HK-2 (cell line): ENCODE results near the gene MKRN2OS.
"Not testable (repeated sequence)": the region's sequence is repeated elsewhere in the genome, so short reads cannot be mapped to it uniquely, and the experiment has no call there.

Experiments used
- DNase-seq: peaks from one replicate; pipeline ENCODE4 v3.0.0-alpha.2; 2018; ENCODE audit not compliant: unreplicated experiment

The MKRN2OS gene

DNA sequence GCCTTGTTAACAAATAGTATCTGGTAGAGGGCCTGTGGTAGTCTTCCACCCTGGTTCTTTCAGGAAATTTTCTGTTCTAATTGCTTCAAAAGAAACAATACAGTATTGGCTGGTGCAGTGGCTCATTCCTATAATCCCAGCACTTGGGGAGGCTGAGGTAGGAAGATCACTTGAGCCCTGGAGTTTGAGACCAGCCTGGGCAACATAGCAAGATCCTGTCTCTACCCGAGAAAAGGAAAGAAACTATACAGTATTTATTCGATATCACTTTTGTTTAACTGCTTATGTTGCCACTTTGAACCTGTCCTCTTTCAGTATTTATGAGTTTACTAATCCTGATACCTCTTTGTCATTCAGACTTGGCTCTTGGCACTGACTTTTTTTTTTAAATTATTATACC lies 16.1 kb upstream of the MKRN2OS start:
- DNase-seq, result no peak

- no peak for DNase-seq
These were observed 15.3 kb upstream of the MKRN2OS start for GRCh38 chr3:12560505-12561190.

DNA sequence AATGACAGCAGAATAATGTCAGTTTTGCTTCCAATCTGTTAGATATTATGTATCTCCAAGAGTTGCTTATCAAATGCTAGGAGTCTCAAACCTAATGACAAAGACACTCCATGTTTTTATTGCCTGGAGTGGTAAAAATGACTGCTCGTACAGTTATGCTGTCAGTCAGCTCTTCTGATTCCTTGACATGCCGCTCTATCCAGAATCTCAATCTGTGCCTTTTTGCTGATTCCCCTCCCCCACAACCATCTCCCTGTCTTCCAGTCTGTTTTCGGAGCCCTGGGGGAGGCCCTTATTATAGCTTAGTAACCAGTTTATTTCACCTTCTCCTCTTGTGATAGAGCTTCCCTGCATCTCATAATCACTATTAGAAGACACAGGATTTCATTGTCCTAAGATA lies 14.2 kb upstream of the MKRN2OS start:
- DNase-seq, result no peak

- no peak for DNase-seq
These were observed 13.4 kb upstream of the MKRN2OS start for GRCh38 chr3:12558706-12559105.

- no peak for DNase-seq
These were observed 12.3 kb upstream of the MKRN2OS start for GRCh38 chr3:12557473-12558100.

- peak; percentile 85 for DNase-seq
These were observed 11.6 kb upstream of the MKRN2OS start, which contains the start of gene MKRN2 for GRCh38 chr3:12556690-12557472. Gene MKRN2 (plus strand): TSS chr3:12557087. CDS start chr3:12557151, 64 bp downstream.

GRCh38 chr3:12556314-12556689 lies 11.0 kb upstream of the MKRN2OS start:
- DNase-seq, result no peak

- no peak for DNase-seq
These were observed 8.7 kb upstream of the MKRN2OS start for GRCh38 chr3:12553921-12554391.

DNA sequence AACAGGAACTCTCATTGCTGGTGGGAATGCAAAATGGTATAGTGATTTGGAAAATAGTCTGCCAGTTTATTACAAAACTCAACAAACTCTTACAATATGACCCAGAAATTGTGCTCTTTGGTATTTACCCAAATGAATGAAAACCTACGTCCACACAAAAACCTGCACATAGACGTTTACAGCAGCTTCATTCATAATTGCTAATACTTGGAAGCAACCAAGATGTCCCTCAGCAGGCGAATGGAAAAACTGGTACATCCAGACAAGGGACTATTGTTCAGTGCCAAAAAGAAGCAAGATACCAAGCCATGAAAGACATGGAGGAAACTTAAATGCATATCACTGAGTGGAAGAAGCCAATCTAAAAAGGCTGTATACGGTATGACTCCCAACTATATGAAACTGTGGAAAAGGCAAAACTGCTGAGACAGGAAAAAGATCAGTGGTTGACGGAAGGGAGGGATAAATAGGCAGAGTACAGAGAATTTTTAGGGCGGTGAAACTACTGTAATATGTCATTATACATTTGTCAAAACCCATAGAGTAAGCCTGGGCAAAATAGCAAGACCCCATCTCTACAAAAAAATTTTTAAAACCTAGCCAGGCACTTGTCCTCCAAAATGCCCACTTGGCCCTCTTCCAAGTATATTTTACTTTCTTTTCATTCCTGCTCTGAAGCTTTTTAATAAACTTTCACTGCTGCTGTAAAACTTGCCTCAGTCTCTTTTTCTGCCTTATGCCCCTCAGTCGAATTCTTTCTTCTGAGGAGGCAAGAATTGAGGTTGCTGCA lies 4.9 kb upstream of the MKRN2OS start:
- DNase-seq, result no peak

DNA sequence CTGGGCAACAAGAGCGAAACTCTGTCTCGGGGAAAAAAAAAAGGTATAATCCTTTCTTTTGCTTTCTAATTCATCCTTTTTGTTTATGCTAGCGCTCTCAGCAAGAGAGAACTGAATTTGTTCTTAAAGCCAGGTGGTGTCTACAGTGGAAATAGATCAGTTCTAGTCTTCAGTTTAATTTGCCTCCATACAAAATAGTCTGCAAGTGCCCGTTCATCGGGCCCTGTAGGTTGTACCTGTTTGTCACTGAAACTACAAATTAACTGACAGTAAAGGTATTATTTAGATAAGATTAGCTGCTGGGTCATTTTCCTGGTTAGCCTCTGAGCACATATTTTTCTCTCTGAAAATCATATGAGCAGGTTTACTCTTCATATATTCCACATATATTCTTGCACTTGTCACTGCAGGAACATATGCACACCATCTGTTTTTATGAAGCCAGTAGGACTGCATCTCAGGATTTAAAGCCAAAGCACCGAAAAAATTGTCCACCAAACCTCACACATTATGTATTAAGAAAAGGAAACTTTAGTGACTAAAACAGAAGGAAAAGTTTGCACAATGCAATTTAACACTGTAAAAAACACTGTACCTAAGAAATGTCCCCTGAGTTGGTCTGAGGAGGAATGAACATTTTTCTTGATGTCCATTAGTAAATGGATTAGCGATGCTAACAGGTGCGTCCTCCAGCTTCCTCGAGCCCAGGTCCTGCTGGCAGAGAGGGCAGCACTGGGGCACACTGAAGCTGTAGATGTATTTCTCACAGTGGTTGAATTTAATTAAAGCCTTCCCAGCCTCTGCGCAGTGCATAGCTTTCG lies 437 bp downstream of the MKRN2OS start:
- DNase-seq, result no peak

- DNase-seq, result not testable (repeated sequence)
These were observed 1.8 kb downstream of the MKRN2OS start for GRCh38 chr3:12543497-12543896.

DNA sequence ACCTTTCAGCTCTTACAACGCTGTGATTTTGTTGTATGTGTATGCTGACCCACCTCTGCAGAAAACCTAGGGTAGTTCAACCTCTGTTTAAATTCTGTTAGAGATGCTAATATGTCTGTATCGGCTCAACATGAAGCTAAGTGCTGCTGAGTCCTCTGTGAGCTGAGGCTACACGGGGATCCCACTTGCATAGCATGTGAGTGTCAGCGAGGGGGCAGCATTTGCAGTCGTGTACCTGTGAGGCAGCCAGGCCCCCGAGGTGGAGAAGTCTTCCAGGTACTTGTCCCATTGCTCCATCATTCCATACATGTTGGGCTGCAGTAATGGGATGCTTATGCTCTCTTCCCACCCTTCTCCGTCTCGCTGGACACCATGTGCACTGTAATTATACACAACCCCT lies 3.7 kb downstream of the MKRN2OS start:
- DNase-seq, result no peak

DNA sequence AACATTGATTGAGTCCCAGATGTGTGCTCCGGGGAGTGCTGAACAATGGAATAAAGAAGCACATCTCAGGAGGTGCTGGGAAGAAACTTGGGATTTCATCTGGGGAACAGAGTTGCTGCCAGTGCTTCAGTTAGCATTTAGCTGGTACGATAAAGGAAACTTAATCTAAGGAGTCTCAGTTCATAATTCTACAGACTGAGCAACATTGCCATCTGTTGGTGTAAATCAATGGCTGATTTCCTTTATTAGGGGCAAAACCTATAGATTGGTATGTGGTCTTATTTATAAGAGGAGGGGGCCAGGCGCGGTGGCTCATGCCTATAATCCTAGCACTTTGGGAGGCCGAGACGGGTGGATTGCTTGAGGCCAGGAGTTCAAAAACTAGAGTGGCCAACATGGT lies 8.9 kb downstream of the MKRN2OS start:
- no peak for DNase-seq

DNA sequence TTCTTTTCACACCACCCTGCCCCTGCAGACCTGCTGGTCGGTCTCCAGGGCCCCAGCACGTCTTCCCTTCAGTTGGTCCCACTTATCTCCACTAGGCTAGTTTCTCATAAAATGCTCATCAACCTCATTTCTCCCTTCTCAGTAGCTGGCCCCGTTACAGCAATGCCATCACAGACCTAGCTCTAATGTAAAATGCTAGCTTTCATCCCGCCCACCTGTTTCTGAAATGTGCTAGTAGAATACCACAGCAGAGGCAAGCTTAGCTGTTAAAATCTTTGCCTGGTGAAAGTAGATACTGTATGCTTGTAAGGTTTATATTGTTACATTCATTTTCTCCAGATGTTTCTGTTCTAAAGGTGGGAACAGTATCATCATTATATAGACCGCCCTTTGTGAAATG lies 13.1 kb downstream of the MKRN2OS start:
- DNase-seq, result no peak

- DNase-seq, result no peak
These were observed 17.5 kb downstream of the MKRN2OS start for GRCh38 chr3:12527757-12528143.

DNA sequence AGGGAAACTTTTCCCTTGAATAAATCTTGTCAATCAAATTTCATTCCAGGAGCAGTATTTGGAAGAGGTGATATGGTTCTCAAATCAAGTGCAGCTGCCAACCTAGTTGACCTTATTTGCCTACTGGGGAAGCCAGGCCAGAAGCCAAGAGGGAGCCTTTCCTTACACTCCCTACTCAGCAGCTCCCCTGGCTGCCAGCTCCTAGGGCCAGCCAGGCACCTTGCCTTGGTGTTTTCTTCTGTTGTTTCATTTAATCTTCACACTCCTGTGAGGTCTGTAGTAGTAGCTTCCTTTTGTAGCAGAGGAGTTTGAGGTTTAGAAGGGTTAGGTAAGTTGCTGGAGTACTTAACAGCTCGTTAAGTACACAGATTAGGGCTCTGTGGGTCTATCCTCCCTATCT lies 22.6 kb downstream of the MKRN2OS start:
- DNase-seq, result no peak

DNA sequence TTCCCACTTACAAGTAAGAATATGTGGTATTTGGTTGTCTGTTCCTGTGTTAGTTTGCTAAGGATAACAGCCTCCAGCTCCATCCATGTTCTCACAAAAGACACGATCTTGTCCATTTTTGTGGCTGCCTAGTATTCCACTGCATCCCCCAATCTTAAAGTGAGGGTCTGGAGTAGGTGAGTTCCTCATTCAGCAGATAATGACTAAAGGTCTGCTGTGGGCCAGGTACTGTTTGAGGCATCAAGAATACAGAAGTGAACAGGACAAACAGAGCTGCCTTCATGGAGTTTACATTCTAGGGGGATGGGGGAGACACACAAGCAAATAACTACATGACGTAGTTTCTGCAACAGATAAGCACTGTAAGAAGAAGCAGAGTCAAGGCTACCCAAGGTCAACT lies 24.3 kb downstream of the MKRN2OS start:
- DNase-seq, result no peak

DNA sequence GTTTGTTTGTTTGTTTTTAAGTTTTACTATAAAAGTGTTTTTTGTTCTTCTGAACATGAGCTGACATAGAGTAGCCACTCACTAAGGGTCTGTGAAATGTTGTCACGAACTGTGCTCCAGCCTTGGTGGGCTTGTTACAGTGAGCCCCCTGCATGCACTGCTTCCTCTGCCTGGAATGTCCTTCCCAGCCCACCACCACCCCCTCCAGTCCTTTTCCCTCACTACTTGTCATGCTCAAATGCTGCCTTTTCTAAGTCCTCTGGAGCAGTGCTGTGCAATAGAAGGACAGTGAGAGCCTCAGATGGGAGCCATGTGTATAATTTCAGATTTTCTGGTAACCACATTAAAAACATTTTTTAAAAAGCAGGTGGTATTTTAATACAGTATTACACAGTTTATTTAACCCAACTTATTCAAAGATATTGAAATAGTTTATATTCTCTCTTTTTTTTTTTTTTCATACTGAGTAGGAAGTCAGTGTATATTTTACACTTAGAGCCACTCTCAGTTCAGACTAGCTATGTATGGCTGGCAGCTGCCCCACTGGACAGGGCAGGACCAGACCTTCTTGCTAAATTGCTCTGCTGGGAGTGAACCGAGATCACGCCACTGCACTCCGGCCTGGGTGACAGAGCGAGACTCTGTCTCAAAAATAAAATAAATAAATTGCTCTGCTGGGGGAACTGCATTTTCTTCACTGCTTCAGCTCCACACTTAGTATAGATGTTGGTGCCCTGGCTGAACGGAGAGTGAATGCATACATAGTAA lies 26.9 kb downstream of the MKRN2OS start:
- no peak for DNase-seq

DNA sequence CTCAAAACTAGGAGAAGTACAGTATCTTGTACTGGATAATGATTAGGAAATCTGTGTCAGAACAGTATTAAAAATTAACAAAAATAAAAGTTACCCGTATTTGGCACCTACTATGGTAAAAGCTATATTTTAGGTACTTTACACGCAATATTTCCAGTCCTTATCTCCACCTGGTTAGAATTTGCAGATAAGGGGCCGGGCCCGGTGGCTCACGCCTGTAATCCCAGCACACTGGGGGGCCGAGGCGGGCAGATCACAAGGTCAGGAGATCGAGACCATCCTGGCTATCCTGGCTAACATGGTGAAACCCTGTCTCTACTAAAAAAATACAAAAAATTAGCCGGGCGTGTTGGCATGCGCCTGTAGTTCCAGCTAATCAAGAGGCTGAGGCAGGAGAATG lies 28.4 kb downstream of the MKRN2OS start:
- DNase-seq, result no peak

DNA sequence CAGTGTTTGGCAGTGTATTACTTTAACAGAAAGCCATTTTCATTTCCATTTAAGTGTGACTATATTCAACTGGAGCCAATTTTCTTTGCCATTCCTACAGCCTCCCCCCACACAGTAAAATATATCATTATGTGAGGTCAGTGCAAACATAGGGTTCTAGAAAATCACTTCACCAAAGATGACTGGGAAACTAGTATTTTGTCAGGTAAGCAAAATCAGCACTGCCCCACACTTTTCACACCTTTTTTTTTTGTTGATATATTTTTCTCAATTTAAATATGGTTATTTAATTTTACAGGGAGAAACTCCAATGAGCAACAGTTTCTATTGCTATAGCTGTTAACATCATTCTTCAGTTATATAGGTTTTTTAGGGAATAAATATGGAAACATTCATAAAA lies 29.7 kb downstream of the MKRN2OS start:
- DNase-seq, result no peak
